Hematopoietic multipotent progenitor cell (in vitro differentiated cells): ENCODE measurements around the gene MVP. TPM values are rescaled to one million over a fixed set of nuclear protein-coding genes. Genes with fewer than 3 reads are reported as not detected.
A peak's percentile ranks its signal among the peaks of the same experiment; 100 is the strongest.
"Not testable (repeated sequence)": the region's sequence is repeated elsewhere in the genome, so short reads cannot be mapped to it uniquely, and the experiment has no call there.

ENCODE experiments used
- DNase-seq, 3 donors: peaks; one replicate each; pipeline ENCODE4 v3.0.0-alpha.2; 2011 to 2015; ENCODE audit warnings: low read depth in 2 of 3, low spot score in 2 of 3
- total RNA-seq: library from RNA; depleted of rRNA; stranded (reverse); fragments of >200 nt; gene quantifications from one replicate; pipeline ENCODE4 v1.2.3, GENCODE V29; 2012

Gene MVP
- total RNA-seq, 1 donor, result 118 TPM

GRCh38 chr16:29868396-29869009, 48.2 kb downstream of the MVP start:
- DNase-seq, result no peak

GRCh38 chr16:29869067-29869466, 48.8 kb downstream of the MVP start:
- not testable (repeated sequence) for DNase-seq

GRCh38 chr16:29871822-29872546, 51.7 kb downstream of the MVP start:
- DNase-seq, result no peak

DNA sequence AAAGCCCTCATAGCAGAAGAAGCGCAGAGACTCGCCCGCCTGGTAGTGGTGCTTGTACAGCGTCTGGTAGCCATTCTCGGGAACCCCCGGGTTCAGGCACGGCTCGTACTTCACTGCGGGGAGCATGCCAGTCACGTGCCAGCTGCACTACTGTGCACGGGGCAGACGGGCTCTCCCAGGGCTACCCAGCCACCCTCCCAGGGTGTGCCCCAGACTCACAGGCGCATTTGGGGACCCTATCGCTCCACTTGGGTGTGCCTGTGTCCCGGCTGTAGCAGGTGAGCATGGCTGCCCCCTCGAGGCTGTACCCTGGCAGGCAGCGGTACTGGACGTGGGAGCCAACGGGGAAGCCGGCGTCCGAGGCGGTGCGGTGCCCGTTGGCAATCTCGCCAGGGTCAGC, 53.1 kb downstream of the MVP start:
- no peak for DNase-seq

GRCh38 chr16:29875206-29875605, 54.9 kb downstream of the MVP start:
- DNase-seq, result no peak

DNA sequence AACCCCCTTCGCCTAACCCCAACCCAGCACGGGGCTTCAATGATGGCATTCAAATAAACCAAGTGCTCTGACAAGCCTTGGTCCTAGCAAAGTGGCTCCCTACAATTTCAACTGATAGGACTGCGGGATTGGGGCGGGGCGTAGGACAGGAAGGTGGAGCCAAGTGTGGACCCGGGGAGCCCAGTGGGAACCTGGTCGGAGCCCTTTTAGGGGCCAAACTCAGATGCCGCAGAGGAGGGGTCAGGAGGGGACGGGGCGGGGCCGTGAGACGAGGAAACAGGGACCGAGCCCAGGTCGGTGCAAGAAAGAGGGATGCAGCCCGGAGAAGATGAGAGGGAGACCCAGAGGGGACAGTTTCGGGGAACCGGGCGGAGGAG, 55.9 kb downstream of the MVP start:
- DNase-seq, result no peak

GRCh38 chr16:29876594-29877249, 56.5 kb downstream of the MVP start:
- peak in 1 of 3 donors; percentile 14 for DNase-seq

DNA sequence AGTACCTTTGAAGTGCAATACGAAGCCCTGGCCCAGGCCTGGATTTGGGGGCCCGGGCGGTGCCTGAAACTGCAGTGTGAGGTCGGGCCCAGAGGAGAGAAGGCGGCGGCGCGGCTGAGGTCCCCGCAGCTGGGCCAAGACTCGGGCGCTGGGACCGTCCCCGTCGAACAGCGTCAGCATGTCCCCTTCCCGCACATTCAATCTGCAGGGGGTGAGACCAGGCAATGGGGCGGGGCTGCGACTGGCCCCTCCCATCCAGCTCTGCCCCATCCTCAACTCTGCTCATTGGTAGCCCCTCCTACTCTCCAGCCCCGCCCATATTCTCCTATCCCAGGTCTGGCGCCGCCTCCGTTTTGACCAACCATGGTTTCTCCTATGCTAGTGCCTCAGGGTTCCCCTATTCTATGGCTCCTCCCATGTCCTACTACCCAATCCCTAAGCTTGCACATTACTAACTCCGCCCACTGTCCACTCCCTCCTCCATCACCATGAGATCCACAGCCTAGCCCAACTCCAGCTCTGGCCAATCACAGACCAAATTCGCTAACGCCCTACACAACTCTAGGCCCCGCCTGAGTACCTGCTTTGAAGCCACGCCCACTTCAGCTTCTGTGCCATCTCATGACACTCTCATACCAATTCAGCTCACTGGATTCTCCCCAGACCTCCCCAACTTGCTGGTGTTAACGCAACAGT, 57.2 kb downstream of the MVP start:
- DNase-seq, result peak in 2 of 3 donors; percentile 84 to 85

DNA sequence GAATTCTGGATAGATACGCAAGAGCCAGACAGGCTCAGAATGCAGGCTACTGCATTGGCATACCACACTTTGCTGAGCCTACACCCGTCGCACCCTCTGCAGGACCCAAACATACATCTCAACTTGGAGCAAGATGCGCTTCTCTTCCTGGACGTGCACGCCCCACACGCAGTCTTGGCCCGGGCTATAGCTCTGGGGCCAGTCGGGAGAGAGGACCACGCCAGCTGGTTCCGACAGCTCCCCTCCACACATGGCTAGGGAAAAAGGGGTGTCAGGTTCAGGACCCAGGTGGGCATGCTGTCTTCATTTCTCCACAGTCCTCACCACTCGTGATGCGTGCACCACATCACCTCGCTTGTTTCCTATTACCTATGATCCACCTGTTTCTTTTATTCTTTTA, 57.9 kb downstream of the MVP start:
- no peak for DNase-seq

DNA sequence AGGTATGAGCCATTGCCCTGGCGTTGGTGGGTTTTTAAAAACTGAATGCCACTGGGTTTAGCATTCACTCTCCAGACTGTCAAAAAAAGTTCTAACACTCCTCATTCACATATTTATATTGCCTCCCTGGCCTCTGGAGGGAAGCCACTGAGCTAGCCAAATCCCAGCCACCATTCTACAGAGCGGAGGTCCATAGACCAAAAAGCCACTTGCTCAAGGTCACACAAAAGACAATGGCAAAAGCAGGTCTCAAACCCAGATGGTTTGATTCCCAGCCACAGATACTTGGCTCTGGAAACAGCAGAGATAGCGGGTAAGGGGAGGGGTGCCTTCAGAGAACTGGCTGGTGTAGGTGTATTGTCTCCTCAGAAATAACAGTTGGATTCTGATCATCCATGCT, 60.8 kb downstream of the MVP start:
- DNase-seq, result no peak

DNA sequence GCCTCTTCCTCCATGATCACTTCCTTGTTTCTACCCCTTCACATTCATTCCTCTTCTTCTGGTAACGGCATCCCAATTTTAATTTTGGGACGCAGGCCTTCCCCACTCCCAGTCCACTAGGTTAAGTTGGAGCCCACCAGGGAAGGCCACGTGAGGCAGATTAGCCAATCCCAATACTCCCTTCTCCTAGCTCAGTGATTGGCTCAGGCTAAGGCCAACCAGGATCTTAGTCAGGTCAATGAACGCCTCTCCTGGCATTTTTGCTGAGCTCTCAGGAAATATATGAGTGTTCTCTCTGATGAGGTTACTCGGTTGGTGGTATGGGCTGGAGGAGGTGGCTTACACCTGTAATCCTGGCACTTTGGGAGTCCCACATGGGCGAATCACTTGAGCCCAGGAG, 63.7 kb downstream of the MVP start:
- no peak for DNase-seq

- DNase-seq, result not testable (repeated sequence)
Measured at GRCh38 chr16:29889372-29889771, 69.1 kb downstream of the MVP start.

DNA sequence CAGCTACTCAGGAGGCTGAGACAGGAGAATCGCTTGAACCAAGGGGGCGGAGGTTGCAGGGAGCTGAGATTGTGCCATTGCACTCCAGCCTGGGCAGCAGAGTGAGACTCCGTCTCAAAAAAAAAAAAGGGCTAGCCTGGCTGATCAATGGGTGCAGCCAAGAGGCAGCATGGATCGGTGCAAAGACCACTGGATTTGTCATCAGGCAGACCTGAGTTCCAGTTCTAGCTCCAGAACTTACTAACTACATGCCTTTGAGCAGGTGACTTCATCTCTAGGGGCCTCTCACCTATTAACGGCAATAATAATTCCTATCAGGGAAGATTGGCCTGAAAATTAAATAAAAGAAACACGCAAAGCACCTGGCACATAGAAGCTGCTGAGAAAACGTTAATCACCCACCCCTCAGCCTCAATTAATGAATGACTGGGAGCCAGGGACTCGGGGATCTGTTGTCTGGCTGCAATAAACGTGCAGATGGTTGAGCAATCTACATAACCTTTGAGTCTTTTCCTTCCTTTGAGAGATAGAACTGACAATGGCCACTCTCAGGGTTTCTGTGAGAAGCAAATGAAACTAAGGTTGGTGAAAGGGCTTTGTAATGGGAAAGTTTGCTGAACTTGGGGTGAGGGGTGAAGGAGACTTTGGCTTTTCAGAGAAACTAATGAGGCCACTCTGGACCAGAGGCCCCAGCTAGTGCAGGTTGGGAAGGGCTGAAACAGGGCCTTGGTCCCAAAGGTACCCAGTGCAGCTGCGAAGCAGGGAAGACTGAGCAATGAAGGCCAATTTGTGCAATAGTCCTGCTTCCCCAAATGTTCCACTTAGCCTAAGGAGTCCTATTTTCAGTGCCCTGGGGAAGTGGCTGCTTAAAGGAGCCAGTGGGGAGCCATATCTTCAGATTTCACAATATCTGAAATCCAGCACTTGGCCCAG, 71.5 kb downstream of the MVP start:
- DNase-seq, result no peak

GRCh38 chr16:29892458-29892813, 72.2 kb downstream of the MVP start:
- DNase-seq, result no peak

GRCh38 chr16:29893553-29893952, 73.3 kb downstream of the MVP start:
- DNase-seq, result no peak

- no peak for DNase-seq
Measured at GRCh38 chr16:29894352-29894751, 74.1 kb downstream of the MVP start.

- DNase-seq, result no peak
Measured at GRCh38 chr16:29896841-29897240, 76.6 kb downstream of the MVP start.

DNA sequence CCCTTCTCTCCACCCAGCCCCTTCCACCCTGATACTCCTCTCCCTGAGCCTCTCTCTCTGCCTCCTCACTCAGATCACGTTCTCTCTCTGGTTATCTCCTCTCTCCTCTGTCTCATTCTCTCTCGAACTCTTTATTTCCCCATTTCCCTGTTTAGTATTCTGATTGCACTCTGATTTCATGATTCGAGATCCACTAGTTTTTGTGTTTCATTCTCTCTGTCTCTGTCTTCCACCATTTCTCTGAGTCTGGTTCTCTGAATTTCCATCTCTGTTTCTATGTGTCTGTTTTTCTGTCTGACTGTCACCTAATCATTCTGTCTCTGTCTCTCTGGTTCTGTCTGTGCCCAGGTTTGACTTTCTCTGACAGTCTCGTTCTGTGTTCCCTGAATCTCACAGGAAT, 77.1 kb downstream of the MVP start:
- no peak for DNase-seq
